H9 (cell line): Measurements from ENCODE around the gene NPIPA5. TPM values are rescaled to one million over a fixed set of nuclear protein-coding genes. Genes with fewer than 3 reads are reported as not detected.

Experiments used
- DNase-seq: peaks from one replicate; pipeline ENCODE4 v3.0.0-alpha.2; 2017
- H2AFZ ChIP-seq: one replicate; pipeline ENCODE4 v1.6.1; 2013; ENCODE audit warnings: mild to moderate bottlenecking, low read length, control low read depth, moderate library complexity
- H2AK5ac ChIP-seq: 2 replicates; pipeline ENCODE4 v1.6.1; 2013; ENCODE audit warnings: low read length, control low read depth, mixed read lengths; ENCODE audit not compliant: insufficient read length
- H2BK120ac ChIP-seq: one replicate; pipeline ENCODE4 v1.6.1; 2013; ENCODE audit warnings: low read depth, mild to moderate bottlenecking, low read length, control low read depth, inconsistent platforms; ENCODE audit not compliant: poor library complexity, severe bottlenecking
- H2BK12ac ChIP-seq: 2 replicates; pipeline ENCODE4 v1.6.1; 2013; ENCODE audit warnings: low read length, control low read depth, mixed read lengths, low read depth; ENCODE audit not compliant: insufficient read length
- H2BK15ac ChIP-seq: 2 replicates; pipeline ENCODE4 v1.6.1; 2013; ENCODE audit warnings: low read depth, low read length, control low read depth
- H2BK20ac ChIP-seq: one replicate; pipeline ENCODE4 v1.6.1; 2013; ENCODE audit warnings: low read depth, mild to moderate bottlenecking, low read length, control low read depth, inconsistent platforms; ENCODE audit not compliant: poor library complexity, severe bottlenecking
- H2BK5ac ChIP-seq: 2 replicates; pipeline ENCODE4 v1.6.1; 2013; ENCODE audit warnings: low read length, control low read depth, mixed read lengths; ENCODE audit not compliant: insufficient read length
- H3K14ac ChIP-seq: 2 replicates; pipeline ENCODE4 v1.6.1; 2013; ENCODE audit warnings: low read length, control low read depth; ENCODE audit not compliant: insufficient read depth
- H3K18ac ChIP-seq: 2 replicates; pipeline ENCODE4 v1.6.1; 2013; ENCODE audit warnings: low read depth, mild to moderate bottlenecking, mixed read lengths, low read length, control low read depth; ENCODE audit not compliant: insufficient read length
- H3K23ac ChIP-seq: 2 replicates; pipeline ENCODE4 v1.6.1; 2013; ENCODE audit warnings: low read length, control low read depth, mixed read lengths, low read depth; ENCODE audit not compliant: insufficient read length
- H3K23me2 ChIP-seq: 2 replicates; pipeline ENCODE4 v1.6.1; 2013; ENCODE audit warnings: low read depth, mild to moderate bottlenecking, mixed read lengths, low read length, control low read depth; ENCODE audit not compliant: insufficient read length, poor library complexity, severe bottlenecking
- H3K27ac ChIP-seq: 2 replicates; pipeline ENCODE4 v1.5.1; 2013; ENCODE audit warnings: low read length, control low read depth, mixed read lengths, low read depth; ENCODE audit not compliant: insufficient read length
- H3K27me3 ChIP-seq: 2 replicates; pipeline ENCODE4 v1.6.1; 2013; ENCODE audit warnings: low read length, control low read depth, inconsistent platforms; ENCODE audit not compliant: insufficient read depth
- H3K4ac ChIP-seq: 2 replicates; pipeline ENCODE4 v1.6.1; 2013; ENCODE audit warnings: low read depth, mild to moderate bottlenecking, control low read depth, inconsistent platforms, low read length, moderate library complexity
- H3K4me1 ChIP-seq: 2 replicates; pipeline ENCODE4 v1.6.1; 2013; ENCODE audit warnings: low read length, control low read depth, inconsistent platforms; ENCODE audit not compliant: insufficient read depth
- H3K4me2 ChIP-seq: 2 replicates; pipeline ENCODE4 v1.6.1; 2013; ENCODE audit warnings: low read length, control low read depth, mixed read lengths; ENCODE audit not compliant: insufficient read length, insufficient read depth
- H3K56ac ChIP-seq: 2 replicates; pipeline ENCODE4 v1.6.1; 2013; ENCODE audit warnings: low read depth, mild to moderate bottlenecking, mixed read lengths, low read length, control low read depth; ENCODE audit not compliant: insufficient read length
- H3K79me1 ChIP-seq: 2 replicates; pipeline ENCODE4 v1.6.1; 2013; ENCODE audit warnings: low read depth, mild to moderate bottlenecking, moderate library complexity, low read length, control low read depth, inconsistent platforms; ENCODE audit not compliant: insufficient read depth, poor library complexity, severe bottlenecking
- H3K79me2 ChIP-seq: 2 replicates; pipeline ENCODE4 v1.6.1; 2013; ENCODE audit warnings: low read length, control low read depth, inconsistent platforms; ENCODE audit not compliant: insufficient read depth
- H3K9ac ChIP-seq: 2 replicates; pipeline ENCODE4 v1.6.1; 2013; ENCODE audit warnings: low read length, control low read depth, mixed read lengths; ENCODE audit not compliant: insufficient read length; ENCODE audit errors: extremely low read depth
- H3K9me3 ChIP-seq: one replicate; pipeline ENCODE4 v1.6.1; 2013; ENCODE audit warnings: low read depth, low read length, inconsistent platforms; ENCODE audit not compliant: control insufficient read depth
- H3T11ph ChIP-seq: one replicate; pipeline ENCODE4 v1.6.1; 2013; ENCODE audit warnings: mild to moderate bottlenecking, low read length, control low read depth, inconsistent platforms
- H4K20me1 ChIP-seq: one replicate; pipeline ENCODE4 v1.6.1; 2013; ENCODE audit not compliant: control insufficient read depth, insufficient read length, insufficient read depth
- H4K5ac ChIP-seq: 2 replicates; pipeline ENCODE4 v1.6.1; 2013; ENCODE audit warnings: low read depth, mild to moderate bottlenecking, mixed read lengths, low read length, control low read depth; ENCODE audit not compliant: insufficient read length
- H4K8ac ChIP-seq: replicated peaks from 2 replicates; pipeline ENCODE4 v1.6.1; 2013; ENCODE audit warnings: low read length, control low read depth, mixed read lengths, low read depth; ENCODE audit not compliant: insufficient read length
- H4K91ac ChIP-seq: 2 replicates; pipeline ENCODE4 v1.6.1; 2013; ENCODE audit warnings: low read depth, mild to moderate bottlenecking, moderate library complexity, mixed read lengths, low read length, control low read depth; ENCODE audit not compliant: insufficient read length
- H3K27ac Mint-ChIP-seq, 3 experiments: 2 replicates in 2 of 3; 3 replicates in 1 of 3; pipeline ENCODE4 v1.8.0; 2020 to 2021; ENCODE audit warnings: mixed read lengths in 3 of 3, mild to moderate bottlenecking in 1 of 3, moderate library complexity in 1 of 3
- H3K27me3 Mint-ChIP-seq: 2 replicates; pipeline ENCODE4 v1.8.0; 2021; ENCODE audit warnings: low read depth, mild to moderate bottlenecking, moderate library complexity, mixed read lengths
- H3K36me3 Mint-ChIP-seq, 3 experiments: 2 replicates in 2 of 3; 3 replicates in 1 of 3; pipeline ENCODE4 v1.8.0; 2020 to 2021; ENCODE audit warnings: low read depth in 3 of 3, mixed read lengths in 3 of 3; ENCODE audit not compliant: insufficient read depth in 1 of 3
- H3K4me1 Mint-ChIP-seq, 2 experiments: 2 replicates each; pipeline ENCODE4 v1.8.0; 2020; ENCODE audit warnings: mixed read lengths in 2 of 2
- H3K4me3 Mint-ChIP-seq, 2 experiments: 2 replicates in 1 of 2; 3 replicates in 1 of 2; pipeline ENCODE4 v1.8.0; 2020 to 2021; ENCODE audit warnings: mild to moderate bottlenecking in 2 of 2, mixed read lengths in 2 of 2, moderate library complexity in 1 of 2
- H3K9me3 Mint-ChIP-seq, 2 experiments: 2 replicates in 1 of 2; 3 replicates in 1 of 2; pipeline ENCODE4 v1.8.0; 2020; ENCODE audit warnings: mild to moderate bottlenecking in 2 of 2, mixed read lengths in 2 of 2, moderate library complexity in 1 of 2
- WGBS: extraction: QIAGEN DNeasy Blood & Tissue Kit; methylation state at CpG from one replicate; pipeline ENCODE4 v1.1.7; 2013; ENCODE audit warnings: missing lambda C conversion rate, low lambda C conversion rate, mixed read lengths; ENCODE audit not compliant: insufficient read length; ENCODE audit errors: extremely low coverage; 5-methylcytosine and 5-hydroxymethylcytosine counted together
- total RNA-seq: library from RNA; stranded (reverse); gene quantifications from 2 replicates; pipeline ENCODE4 v1.2.1, GENCODE V29; 2021
- TF ChIP-seq, protein P1 (sequence below): fragments of 200-600 bp; sonication (generic); conservative IDR thresholded peaks from 3 replicates; pipeline ENCODE4 v1.8.0; 2021; ENCODE audit warnings: antibody characterized with exemption, mild to moderate bottlenecking

Gene NPIPA5
- total RNA-seq, 1 experiment from 2014 or later, result 5.2 TPM

DNA sequence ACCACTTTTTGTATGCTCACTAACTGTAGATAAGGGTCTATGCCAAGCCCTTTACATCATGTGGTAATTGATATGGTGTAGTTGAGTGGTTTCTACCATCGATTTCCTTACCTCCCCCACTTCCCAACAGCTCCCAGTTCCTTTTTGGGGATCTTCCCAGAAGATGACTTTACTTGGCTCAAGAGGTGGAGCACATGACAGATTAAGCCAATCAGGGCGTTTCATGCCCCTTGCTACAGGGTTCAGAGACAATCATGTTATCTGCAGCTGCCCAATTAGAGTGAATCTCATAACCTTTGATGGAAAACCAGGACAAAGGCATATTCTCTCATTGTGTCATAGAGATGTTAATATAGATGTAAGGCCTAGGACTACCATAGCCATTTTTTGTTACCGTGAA is 40.1 kb upstream of the NPIPA5 start:
- Histone ChIP-seq H2AFZ (no peak overlapping the region), H3K79me1 (no peaks in the 10 kb centered on the region), H2BK5ac (no peak overlapping the region), H3K4me1 (no peaks in the 10 kb centered on the region), H4K20me1 (no peaks in the 10 kb centered on the region), H3K9ac (no peak overlapping the region), H3K27me3 (no peaks in the 10 kb centered on the region), H3K4me2 (no peak overlapping the region), H4K5ac (no peak overlapping the region), H2AK5ac (no peak overlapping the region), H3K4ac (no peak overlapping the region), H2BK120ac (no peak overlapping the region), H3K56ac (no peak overlapping the region), H2BK12ac (no peak overlapping the region), H3K23ac (no peak overlapping the region), H4K91ac (no peak overlapping the region), H3K9me3 (no peaks in the 10 kb centered on the region), H4K8ac (no peak overlapping the region), H3T11ph (no peak overlapping the region), H3K79me2 (no peaks in the 10 kb centered on the region), H2BK20ac (no peak overlapping the region), H3K18ac (no peak overlapping the region), H2BK15ac (no peak overlapping the region), H3K27ac (no peak overlapping the region), H3K14ac (no peak overlapping the region), H3K23me2 (no peaks in the 10 kb centered on the region)
- no peak for DNase-seq
- WGBS, result no CpG with 5 or more reads among the region's 3 CpGs
- H3K9me3 Mint-ChIP-seq, result no peaks in the 10 kb centered on the region
- H3K27ac Mint-ChIP-seq, result no peak overlapping the region
- TF ChIP-seq, protein P1, sequence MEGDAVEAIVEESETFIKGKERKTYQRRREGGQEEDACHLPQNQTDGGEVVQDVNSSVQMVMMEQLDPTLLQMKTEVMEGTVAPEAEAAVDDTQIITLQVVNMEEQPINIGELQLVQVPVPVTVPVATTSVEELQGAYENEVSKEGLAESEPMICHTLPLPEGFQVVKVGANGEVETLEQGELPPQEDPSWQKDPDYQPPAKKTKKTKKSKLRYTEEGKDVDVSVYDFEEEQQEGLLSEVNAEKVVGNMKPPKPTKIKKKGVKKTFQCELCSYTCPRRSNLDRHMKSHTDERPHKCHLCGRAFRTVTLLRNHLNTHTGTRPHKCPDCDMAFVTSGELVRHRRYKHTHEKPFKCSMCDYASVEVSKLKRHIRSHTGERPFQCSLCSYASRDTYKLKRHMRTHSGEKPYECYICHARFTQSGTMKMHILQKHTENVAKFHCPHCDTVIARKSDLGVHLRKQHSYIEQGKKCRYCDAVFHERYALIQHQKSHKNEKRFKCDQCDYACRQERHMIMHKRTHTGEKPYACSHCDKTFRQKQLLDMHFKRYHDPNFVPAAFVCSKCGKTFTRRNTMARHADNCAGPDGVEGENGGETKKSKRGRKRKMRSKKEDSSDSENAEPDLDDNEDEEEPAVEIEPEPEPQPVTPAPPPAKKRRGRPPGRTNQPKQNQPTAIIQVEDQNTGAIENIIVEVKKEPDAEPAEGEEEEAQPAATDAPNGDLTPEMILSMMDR, result no peak
- no peaks in the 10 kb centered on the region for H3K27me3 Mint-ChIP-seq
- no peaks in the 10 kb centered on the region for H3K4me1 Mint-ChIP-seq
- H3K4me3 Mint-ChIP-seq, result no peak overlapping the region
- no peaks in the 10 kb centered on the region for H3K36me3 Mint-ChIP-seq
